Femur (tissue), 1 donor: ENCODE results near the gene NKD1.
"Not testable (repeated sequence)": the region's sequence is repeated elsewhere in the genome, so short reads cannot be mapped to it uniquely, and the experiment has no call there.

Source experiments
- DNase-seq: peaks from one replicate; pipeline ENCODE4 v3.0.0-alpha.2; 2017

Gene NKD1

DNA sequence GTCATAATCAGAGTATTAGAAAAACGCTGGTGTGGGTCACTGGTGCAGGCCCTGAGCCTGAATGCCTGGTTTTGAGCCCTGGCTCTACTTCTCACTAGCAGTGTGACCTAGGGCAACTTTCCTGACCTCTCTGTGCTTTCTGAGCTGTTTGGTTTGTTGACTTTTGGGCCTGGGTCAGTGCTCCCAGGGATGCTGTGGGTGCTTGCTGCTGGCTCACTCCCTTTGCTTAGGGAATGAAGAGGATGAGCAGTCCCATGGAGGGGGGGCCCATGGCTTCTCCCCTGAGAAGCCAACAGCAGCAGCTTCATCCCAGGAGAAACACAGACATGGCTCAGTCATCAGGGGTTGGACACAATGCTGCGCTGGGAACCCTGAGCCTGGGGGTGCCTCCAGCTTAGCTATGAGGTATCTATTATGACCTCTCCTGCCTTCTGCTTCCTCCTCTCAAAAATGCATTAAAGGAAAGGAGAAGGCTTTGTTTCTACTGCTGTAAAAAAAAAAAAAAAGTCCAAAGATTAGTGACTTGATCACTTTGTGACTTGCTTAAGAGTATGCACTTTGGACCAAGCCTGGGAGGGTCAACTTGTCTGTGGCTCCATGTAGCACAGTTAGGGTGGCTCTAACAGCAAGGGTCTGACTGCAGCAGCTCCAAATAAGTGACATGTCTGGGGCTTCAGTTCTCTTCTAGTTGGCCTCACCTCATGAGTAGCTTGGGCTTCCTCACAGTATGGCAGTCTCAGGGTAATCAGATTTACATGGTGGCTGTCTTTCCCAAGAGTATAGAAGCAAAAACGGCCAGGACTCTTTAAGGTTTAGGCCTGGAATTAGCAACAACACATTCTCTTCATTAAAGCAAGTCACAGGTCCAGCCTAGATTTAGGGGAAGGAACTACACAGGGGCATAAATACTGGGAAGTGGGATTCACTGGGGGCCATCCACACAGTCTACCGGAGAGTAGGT, 13.0 kb downstream of the NKD1 start:
- no peak for DNase-seq

DNA sequence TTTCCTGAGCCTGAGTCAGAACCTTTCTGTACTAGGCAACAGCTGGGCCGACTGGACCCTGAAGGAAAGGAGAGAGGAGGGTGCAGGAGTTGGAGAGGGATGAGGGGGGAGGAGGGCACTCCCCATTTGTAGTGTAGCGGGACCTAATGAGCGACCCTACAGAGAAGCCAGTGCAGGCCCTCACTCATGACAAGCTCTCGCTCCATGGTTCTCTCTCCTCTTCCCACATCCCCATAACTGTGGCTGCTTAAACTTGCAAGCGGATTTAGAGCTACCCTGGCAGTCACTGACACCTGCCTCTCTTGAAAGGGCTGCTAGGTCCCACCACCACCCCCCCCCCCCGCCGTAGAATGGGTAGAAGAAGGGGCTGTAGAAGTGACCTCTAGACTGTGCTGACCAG, 14.5 kb downstream of the NKD1 start:
- DNase-seq = no peak

DNA sequence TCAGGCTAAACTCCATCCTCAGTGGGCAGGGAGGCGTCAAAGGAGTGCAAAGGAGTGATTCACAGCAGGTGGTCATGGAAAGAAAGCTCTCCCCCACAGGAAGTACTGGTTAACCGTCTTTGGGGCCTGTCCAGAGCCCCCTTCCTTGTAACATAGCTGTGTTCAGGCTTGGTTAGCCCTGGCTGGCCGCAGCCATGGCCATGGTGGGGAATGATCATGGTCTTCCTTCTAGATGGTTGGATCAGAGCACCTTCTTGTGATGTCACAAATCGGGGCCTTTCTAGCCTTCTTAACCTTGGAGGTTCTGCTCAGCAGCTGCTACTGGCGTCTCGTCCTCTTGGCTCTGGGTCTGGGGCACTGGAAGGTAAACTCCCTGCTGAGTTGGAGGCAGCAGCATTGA, 15.8 kb downstream of the NKD1 start:
- DNase-seq = no peak

DNA sequence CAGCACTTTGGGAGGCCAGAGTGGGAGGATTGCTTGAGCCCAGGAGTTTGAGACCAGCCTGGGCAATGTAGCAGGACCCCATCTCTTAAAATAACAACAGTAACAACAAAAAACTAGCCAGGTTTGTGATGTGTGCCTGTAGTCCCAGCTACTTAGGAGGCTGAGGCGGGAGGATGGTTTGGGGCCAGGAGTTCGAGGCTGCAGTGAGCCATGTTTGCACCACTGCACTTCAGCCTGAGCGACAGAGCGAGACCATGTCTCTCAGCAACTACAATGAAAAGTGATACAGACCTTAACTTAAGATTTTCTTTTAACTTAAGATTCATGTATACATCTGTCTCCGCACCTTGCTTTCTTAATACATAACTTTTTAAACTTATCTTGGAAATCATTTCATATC, 17.2 kb downstream of the NKD1 start:
- DNase-seq = no peak

DNA sequence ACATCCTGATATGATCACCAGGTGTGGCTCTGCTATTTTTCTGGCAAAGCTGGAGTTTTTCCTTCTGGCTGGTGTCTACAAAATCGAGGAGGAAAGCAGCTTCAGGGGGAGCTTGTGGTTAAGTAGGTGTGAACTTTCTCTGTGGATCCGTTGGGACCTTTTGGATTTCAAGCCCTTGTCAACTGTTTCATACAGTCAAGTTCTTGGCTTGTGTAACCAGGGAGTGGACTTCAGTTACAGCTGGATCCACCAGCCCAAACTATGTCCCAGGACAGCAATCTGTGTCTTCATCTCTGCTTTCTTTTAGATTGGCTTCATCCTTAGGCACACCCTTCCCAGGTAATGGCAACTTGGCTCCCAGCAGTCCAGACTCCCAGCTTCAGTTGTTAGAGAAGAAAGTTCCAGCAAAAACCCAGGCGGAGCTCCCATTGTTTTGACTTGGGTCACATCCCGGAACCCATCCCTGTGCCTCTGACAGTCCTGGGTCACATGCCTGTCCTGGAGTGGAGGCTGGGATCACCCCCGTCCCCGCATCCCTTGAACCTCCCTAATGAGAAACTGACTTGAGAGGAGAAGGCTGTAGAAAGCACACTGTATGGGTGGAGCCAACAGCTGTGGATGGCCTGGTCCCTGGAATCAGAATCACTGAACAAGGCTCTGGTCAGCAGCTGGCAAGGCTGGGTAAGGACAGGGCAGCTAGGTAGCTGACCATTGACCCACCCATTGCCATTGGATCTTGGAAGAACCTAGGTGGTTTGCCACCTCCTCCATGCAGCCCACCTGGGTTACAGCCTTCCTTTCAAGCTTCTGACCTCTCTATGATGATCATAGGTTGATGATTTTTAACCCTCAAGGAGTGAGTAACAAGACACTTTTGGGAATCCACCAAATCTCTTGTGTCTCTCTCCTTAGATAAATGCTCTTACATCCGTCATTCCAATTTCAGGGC, 18.1 kb downstream of the NKD1 start:
- no peak for DNase-seq

DNA sequence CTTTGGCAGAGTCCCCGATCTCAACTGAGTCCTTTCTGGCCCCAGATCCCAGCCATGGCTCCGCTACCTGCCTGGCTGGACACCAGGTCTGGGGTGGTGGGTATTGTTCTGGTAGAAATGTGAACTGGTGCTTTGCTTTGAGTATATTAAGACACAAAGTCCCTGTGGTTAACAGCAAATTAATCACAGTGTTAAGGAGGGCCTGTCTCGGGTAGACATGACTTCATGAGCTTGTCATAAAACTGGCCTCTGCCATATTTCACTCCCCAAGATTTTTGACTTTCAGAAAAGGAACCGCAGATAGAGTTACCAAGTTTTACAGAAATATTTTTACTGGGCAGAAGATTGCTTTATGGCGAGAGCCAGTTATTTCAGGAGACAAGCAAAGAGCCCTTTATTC, 19.5 kb downstream of the NKD1 start:
- no peak for DNase-seq

DNA sequence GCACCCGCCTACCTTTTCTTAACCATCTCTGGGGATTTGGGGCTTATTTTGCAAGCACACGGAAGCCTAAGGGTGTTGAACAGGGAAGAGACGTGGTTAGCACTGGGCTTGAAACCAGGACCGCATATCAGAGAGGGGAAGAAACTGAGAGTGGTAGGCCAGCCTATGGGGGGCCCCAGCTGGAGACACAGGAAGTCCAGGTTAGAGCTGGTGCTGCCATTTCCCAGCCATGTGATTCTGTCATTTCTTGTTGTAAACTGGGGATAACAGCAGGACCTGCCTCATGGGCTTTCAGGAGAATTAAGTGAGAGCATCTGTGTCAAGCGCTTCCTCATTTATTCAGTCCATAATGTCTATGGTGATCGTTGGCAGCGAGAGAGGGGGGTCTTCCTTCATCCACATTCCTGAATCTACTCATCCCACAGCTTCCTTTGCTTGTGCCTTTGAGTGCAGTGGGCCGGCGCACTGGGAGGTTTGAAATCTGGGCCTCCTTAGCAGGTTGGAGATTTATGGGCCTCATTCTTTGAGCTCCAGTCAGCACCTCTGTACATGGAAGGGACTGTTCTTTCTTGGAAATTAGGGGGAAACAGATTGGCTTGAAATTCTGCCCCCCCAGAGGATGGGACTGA, 20.1 kb downstream of the NKD1 start:
- no peak for DNase-seq

DNA sequence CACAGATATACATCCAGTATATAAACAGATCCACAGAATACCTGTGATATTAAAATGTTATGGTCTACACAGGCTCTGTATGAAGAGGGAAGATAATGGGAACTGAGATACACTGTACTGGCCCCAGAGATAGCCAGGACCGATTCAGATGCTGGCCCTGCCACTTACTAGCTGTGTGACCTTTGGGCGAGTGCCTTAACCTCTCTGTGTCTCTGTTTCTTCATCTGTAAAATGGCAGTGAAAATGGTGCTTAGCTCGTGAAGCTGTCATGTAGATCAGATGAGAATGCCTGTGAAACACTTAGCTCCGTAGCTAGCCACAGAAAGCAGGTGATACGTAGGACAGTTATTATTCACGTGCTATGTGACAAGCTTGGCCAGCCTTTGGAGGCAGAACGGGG, 22.2 kb downstream of the NKD1 start:
- no peak for DNase-seq

DNA sequence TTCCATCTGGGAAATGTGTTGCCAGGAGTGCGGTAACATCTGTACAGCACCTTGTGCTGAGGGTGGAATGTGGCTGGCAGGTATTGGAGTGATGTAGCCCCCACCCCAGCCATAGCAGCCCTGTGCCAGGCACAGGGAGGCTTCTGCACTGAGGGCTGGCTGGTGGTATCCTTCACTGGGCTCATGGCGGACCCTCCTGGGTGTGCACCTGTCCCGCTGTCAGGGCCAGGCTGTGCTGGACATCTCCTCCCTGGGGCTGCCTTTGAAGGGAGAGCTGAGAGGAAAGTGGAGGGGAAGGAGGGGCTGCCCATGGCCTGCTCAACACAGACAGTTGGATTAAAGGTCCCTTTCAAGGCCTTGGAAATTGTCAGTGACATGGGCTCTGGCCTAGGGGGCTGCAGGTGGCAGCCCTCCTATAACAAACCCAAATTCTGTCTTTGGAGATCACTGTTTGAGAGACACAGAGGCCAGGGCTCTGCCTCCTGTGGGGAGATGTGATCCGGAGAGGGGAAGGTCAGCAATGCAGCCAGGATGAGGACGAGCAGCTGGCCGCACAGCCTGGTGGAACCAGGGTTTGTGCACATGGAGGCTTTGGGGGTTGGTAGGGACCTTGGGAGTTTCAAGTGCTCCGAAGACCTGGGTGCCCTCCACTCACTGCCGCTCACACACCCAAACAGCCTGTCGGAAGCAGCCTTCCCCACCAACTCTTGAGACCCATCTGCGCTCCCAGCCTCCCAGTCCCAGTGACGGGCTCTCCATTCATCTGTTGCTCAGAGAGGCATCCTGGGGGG, 22.8 kb downstream of the NKD1 start:
- DNase-seq = no peak

DNA sequence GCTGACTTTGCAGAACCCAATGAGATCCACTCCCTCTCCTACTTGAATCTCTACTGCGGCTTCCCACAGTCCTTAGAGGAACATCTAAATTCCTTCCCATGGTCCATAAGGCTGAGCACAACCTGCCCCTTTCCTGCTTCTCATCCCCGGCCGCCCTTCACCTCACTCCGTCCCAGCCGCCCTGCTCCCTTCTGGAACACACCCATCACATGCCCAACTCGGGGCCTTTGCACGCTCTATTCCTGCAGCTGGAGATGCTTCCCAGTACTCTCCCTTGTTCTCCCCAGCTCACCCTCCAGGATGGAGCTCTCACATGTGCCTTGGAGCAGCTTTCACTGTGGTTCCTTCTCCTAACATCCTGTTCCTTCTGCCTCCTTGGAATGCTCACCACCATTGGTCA, 23.6 kb downstream of the NKD1 start:
- no peak for DNase-seq

DNA sequence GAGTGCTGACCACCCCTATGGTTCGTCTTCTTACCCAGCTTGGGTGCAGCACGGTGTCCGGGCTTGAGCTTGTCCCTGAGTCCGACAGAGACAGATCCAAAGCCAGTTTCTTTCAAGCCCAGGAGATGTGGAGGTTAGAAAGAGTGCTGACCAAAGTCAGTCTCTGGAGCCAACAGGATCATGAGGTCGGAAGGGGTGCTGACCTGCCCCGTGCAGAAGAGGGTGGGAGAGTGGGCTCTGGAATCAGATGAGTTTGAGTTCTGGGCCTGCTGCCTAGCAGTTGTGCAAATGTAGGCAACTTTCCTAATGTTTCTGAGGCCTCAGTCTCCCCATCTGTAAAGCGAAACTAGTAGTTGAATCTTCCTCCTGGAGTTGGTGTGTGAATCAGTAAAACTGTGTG, 24.5 kb downstream of the NKD1 start:
- DNase-seq = no peak

DNA sequence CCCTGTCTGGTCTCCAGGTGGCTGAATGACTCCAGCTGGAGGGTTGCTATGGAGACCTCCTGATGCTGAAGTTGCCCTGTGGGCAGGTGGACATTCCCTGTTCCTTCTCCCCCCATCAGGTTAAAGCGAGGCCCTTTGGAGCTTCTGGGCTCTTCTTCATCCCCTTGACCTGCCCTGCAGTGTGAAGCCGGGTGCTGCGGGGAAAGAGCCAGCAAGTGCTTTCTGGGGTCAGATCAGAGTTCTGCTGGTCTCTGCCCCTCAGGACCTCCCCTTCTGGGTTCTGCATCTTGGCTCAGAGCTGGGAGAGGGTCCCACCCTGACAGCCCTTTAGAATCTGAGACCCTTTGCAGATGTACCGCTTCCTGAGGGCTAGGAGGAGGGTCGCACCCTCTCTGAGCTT, 25.1 kb downstream of the NKD1 start:
- DNase-seq = no peak

DNA sequence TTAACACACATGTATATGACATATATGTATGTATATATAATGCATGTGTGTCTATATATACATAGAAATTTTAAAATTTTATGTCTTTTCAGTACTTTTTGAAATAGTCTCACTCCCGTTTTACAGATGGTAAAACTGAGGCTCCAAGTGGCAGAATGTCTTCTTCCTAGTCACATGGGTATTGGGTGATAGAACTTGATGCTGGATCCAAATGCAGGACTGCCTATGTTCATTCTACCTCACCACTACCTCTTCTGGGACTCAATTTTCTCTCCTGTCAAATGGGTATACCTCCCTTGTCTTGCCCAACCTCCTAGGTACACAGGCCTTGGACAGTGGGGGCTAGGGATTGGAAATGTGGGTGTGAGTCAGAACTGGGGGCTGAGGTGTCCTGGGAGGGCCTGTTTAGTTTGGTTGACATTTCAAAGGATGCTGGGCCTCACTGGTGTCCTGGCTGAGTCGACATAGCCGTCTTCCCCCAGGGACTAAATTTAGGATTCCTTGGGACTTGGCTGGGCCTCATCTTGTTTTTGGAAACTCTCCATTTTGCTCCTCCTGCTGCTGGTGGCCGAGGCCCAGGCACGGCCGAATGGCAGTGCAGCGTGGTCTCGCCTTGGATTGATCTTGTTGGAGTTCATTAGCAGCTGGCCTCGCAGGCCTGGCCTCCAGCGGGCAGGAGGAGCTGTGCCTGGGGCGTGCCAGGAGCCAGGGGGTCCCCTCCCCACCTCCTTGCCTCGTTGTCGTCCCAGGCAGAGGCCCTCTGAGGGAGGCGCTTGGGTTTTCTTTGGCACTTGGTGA, 25.9 kb downstream of the NKD1 start:
- peak; percentile 84 for DNase-seq

DNA sequence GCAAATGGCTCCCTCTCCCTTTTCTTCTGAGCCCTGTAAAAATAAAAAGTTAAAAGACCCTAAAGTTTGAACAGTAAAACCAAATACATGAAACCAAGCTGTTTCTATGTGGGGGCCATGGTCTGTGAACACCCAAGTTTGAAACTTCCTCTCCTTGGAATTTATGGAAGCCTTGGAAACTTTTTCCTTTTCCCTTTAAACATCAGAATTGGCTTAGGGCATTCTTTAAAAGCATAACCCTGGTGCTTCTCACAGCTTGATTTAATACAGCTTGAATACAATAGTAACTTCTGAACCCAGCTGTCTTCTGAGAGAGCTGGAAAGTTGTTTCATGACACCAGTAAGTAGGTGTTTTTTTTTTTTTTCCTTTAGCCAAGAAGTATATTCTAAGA, 26.5 kb downstream of the NKD1 start:
- no peak for DNase-seq

DNA sequence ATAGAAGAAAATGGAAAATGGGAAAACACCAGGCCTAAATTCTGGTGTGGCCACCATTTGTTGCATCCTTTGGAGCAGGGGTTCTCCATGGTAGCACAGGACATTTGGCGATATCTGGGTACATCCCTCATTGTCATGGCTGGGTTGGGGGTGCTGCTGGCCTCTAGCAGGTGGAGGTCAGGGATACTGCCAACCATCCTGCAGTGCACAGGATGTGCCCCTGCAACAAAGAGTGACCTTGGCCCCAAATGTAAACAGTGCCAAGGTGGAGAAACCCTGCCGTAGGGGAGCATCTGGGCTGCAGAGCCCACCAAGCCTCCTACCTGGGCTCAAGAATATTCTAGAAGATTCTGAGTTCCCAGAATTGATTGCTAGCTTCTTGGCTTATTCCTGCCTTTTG, 27.5 kb downstream of the NKD1 start:
- DNase-seq = no peak

DNA sequence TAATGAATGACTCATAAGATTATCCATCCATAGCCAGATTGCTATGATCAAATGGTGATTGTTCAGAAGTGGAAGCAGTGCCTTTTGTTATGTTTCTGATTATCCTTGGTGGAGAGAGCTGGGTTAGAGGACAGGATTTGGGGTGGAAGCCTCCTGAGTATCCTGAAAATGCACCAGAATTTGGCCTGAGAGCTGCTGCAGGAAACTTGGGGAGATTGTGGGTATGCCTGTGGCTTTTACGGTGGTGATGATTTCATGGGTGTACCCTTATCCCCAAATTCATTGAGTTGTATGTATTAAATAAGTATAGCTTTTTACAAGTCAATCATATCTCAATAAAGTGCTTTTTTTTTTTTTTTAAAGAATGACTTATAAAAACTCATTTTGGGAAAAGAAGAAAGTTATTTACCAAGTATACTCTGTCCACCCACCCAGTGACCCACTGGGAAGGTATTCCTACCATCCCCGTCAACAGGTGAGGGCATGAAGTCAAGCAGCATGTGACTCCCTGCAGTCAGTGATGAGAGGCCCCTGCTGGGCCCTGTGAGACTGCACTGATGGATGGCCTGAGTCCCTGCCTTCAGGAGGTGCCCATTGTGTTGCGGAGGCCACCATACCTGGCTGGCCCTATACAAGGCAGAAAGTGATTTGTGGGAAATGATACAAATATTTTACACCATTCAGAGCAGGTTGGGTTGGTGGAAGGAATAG, 28.4 kb downstream of the NKD1 start:
- no peak for DNase-seq

DNA sequence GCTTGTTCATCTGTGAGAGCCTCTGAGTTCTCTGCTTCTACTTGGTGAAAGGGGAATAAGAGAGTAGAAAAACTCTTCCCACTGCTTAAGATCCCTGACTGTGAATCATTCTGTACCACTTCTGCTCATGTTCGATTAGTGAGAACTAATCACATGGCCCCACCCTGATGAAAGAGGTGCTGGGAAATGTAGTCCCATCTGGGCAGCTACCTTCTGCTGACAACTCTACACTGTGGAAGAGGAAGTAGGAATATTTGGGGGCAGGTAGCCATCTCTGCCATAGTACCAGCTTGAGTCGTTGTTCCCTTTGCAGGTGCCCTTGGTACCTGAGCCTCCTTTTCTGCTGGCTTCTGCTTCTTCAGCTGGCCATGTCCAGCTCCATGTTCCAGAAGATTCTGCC, 29.9 kb downstream of the NKD1 start:
- no peak for DNase-seq

DNA sequence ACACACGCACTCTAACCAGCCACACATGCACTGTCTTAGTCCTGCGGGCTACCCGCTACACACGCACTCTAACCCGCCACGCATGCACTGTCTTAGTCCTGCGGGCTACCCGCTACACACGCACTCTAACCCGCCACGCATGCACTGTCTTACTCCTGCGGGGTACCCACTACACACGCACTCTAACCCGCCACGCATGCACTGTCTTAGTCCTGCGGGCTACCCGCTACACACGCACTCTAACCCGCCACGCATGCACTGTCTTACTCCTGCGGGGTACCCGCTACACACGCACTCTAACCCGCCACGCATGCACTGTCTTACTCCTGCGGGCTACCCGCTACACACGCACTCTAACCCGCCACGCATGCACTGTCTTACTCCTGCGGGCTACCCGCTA, 31.2 kb downstream of the NKD1 start:
- not testable (repeated sequence) for DNase-seq

DNA sequence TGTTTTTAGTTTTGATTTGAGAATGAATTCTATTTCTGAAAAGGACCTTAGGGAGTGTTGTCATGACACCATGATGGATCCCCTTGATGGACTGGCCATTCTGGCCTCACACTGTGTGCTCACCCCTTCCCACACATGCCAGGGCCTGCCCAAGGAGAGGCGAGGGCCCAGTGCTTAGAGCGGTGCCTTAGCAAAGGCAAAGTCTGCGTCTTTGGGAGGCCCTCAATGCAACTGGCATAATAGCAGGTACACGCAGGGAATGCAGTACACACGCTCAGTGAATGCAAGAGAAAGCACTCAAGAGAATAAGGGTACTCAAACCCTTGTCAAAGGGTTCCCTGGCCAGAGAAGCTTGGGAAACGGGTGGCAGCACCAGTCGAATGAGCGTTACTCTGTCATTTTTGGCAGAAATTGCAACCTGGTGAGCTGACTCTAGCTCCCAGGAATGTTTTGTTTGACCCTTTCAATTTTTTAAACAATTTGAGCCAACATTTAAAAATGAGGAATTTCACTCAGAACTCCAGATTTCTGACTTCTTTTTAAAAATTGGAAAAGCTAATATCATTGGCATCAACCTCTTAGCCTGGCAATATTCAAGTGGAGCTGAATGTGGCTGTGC, 32.1 kb downstream of the NKD1 start:
- no peak for DNase-seq

DNA sequence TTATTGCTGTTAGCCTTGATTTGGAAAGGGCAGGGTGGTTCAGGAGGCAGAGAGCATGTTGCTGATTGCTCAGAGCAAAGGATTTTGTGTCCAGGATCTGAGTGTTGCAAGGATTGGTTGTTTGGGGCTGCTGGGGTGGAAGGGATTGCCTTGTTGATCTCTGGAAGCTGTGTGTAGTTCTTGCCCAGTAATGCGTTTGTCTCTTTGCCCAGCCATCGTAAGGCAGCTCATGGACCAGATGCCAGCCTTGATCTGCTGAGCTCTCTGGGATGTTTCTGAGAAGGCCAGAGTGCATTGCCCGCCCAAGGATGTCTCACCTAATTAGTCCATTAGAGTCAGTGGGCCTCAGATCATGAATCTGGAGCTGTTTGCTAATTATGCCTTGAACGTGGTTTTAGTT, 33.6 kb downstream of the NKD1 start:
- no peak for DNase-seq

DNA sequence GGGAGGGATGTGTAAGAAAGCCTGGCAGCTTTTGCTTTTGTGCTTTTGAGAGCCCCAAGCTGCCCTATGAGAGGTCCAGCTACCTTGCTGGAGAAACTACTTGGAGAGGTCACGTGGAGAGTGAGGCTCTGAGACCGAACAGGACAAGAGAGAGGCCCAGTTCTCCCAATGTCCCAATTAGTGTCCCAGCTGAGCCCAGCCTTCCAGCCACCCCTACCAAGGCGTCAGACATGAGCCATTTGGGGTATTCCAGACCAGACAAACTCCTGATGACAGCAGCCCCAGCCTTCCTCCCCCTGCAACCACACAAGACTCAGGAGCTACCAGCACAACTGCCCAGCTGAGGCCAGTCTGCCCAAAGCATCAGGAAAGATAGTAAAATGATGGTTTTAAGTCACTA, 35.0 kb downstream of the NKD1 start:
- DNase-seq = no peak
